Thyroid gland (tissue), 4 donors: ENCODE measurements around the gene DOCK6.

Source experiments
- POLR2A ChIP-seq, 2 donors: fragments of 450-650 bp; IDR thresholded peaks; one replicate each; pipeline ENCODE4 v1.6.1; 2017; ENCODE audit warnings: antibody characterized with exemption in 2 of 2, mild to moderate bottlenecking in 2 of 2, moderate library complexity in 1 of 2
- TF ChIP-seq, protein P1 (sequence below), 6 experiments: fragments of 200-600 bp in 3 of 6; fragments of 450-650 bp in 3 of 6; sonication (generic) in 3 of 6; IDR thresholded peaks; one replicate each; pipeline ENCODE4 v1.5.1; 2016 to 2019; ENCODE audit warnings: antibody characterized with exemption in 6 of 6, mild to moderate bottlenecking in 2 of 6, inconsistent platforms in 1 of 6, moderate library complexity in 1 of 6

DNA sequence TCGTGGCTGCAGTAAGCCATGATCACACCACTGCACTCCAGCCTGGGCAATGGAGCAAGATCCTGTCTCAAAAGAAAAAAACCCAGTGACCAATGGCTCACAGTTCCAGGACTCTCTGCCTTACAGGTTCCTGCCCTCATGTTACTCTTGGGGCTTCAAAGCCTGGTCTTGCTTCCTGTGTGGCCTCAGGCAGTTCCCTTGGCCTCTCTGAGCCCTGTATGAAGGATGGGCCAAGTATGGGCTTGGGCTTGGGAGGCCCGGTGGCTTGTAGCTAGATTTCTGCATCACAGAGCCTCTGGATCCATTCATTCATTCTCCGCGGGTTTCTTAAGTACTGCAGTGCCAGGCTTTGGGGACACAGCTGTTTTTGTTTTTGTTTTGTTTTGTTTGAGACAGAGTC lies 32.9 kb upstream of the DOCK6 start:
- TF ChIP-seq, protein P1, sequence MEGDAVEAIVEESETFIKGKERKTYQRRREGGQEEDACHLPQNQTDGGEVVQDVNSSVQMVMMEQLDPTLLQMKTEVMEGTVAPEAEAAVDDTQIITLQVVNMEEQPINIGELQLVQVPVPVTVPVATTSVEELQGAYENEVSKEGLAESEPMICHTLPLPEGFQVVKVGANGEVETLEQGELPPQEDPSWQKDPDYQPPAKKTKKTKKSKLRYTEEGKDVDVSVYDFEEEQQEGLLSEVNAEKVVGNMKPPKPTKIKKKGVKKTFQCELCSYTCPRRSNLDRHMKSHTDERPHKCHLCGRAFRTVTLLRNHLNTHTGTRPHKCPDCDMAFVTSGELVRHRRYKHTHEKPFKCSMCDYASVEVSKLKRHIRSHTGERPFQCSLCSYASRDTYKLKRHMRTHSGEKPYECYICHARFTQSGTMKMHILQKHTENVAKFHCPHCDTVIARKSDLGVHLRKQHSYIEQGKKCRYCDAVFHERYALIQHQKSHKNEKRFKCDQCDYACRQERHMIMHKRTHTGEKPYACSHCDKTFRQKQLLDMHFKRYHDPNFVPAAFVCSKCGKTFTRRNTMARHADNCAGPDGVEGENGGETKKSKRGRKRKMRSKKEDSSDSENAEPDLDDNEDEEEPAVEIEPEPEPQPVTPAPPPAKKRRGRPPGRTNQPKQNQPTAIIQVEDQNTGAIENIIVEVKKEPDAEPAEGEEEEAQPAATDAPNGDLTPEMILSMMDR (IDR thresholded peaks at IDR 0.05) = no peak
- TF ChIP-seq POLR2A (IDR thresholded peaks at IDR 0.05) = no peak
